GM18517 (cell line): ENCODE data around the gene SLC1A6.
"Not testable (repeated sequence)": the region's sequence is repeated elsewhere in the genome, so short reads cannot be mapped to it uniquely, and the experiment has no call there.

ENCODE experiments used
- ATAC-seq: cut with Tn5 transposase; IDR thresholded peaks from one replicate; pipeline ENCODE4 v1.9.1; 2021; ENCODE audit warnings: mild to moderate bottlenecking, moderate library complexity; ENCODE audit not compliant: unreplicated experiment

The SLC1A6 gene

DNA sequence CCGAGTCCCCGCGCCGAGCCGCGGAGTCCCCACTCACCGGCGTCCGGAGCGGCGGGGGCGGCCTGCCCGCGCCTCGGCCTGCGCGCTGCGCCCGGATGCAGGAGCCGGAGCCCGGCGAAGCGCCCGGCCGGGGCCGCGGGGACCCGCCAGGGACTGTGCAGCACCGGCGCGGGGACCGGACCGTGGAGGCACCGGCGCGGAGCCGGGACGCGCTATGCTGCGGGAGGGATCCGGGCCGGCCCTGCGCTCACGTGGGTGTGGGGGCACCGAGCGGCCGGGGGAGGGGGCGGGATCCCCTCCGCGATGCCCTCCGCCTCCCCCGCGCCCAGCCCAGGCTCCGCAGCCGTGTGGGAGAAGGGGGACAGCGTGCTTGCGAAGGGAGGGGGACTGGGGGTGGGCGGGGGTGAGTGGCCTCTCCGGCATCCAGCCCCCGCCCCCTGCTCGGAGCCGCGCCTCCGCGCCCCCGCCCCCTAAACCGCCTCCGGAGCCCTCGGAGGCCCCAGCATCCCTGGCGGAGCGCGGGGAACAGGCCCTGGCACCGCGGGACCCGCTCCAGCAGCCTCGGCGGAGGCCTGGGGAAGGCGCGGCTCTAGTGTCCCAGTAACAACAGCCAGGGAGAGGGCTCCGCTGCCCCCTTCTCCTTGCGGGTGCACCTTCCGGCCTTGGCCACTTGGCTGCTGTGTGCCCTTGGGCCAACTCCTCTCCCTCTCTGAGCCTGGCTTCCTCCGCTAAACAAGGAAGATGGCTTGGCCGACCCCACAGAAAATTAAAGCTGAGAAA is at the start of gene SLC1A6:
Gene SLC1A6 (minus strand): TSS at position 389 of the 780 bp plus-strand sequence. CDS start 6,954 bp downstream, outside the sequence.
- no peak for ATAC-seq

DNA sequence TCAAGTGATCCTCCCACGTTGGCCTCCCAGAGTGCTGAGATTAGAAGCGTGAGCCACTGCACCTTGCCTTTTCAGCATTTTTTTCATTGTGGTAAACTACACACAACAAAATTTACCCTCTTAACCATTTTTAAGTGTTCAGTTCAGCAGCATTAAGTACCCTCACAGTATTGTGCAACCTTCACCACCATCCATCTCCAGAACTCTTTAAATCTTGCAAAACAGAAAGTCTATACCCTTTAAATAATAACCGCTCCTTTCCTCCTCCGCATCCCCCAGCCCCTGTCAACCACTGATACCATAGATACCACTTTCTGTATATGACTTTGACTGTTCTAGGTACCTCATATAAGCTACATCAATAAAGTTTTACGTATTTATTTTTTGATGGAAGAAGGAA is 48.8 kb upstream of the SLC1A6 start:
- ATAC-seq: no peak

DNA sequence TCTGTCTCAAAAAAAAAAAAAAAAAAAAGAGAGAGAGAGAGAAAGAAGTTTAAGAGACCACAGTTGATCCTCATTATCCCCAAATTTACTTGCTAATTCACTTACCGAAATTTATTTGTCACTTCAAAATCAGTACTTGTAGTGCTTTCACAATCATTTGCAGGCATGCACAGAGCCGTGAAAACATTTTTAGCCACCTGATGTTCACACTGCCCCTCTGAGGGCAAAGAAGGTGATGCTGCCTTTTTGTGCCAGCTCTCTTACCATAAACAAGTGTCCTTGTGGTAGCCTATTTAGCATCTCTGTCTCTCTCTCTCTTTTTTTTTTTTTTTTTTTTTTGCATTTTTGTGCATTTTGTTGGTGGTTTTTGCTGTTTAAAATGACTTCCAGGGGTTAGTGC is 45.6 kb upstream of the SLC1A6 start:
- ATAC-seq: no peak

DNA sequence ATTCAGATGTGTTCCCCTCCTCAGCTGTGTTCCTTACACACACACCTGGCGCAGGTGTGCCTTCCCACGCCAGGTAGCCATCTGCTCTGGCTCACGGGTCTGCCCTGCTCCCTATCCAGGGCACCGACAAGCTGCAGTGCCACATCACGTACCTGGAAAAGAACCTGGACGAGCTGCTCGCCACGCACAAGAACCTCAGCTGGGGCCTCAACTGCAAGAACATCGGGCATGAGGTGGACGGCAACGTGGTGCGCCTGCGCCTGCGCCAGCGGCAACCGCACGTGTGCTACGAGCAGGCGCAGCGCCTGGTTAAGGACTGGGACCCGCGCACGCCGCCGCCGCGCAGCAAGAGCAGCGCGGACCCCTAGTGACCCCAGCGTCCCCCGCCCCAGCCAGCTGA is 43.1 kb upstream of the SLC1A6 start:
- no peak for ATAC-seq

DNA sequence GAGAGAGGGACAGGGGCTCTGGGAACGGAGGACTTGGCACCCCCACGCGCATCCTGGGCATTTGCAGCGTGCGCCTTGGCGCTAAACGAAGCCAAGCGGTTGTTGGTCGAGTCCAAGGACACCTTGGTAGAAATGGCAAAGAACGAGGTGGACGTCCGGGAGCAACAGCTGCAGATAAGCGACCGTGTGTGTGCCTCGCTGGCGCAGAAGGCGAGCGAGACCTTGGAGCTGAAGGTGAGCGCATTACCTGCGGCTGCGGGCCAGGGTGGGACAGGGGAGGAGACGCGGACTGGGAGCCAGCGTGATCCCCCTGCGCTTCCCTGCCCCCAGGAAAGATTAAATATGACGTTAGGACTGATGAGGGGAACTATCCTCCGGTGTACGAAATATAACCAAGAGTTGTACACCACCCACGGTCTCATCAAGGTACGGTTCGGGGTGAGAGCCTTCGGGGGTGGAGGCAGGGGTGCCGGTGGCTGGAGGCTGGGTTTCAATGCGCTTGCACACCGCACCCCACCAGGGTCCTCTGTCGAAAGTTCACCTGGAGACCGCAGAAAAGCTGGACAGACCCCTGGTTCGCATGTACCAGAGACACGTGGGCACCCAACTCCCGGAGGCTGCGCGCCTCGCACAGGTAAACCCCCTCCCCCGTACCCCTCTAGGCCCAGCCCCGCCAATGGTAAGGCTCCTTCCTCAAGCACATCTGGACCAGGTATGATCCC is 41.8 kb upstream of the SLC1A6 start:
- no peak for ATAC-seq

DNA sequence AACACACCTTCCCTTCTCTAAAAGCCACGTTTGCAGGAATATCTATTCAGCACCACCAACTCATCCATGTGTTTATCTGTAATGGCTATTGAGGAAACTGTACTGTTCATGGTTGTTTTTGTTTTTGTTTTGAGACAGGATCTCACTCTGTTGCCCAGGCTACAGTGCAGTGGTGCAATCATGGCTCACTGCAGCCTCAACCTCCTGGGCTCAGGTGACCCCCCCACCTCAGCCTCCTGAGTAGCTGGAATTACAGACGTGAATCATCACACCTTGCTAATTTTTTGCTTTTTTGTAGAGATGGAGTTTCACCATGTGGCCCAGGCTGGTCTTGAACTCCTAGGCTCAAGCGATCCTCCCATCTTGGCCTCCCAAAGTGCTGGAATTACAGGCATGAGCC is 39.2 kb upstream of the SLC1A6 start:
- not testable (repeated sequence) for ATAC-seq

DNA sequence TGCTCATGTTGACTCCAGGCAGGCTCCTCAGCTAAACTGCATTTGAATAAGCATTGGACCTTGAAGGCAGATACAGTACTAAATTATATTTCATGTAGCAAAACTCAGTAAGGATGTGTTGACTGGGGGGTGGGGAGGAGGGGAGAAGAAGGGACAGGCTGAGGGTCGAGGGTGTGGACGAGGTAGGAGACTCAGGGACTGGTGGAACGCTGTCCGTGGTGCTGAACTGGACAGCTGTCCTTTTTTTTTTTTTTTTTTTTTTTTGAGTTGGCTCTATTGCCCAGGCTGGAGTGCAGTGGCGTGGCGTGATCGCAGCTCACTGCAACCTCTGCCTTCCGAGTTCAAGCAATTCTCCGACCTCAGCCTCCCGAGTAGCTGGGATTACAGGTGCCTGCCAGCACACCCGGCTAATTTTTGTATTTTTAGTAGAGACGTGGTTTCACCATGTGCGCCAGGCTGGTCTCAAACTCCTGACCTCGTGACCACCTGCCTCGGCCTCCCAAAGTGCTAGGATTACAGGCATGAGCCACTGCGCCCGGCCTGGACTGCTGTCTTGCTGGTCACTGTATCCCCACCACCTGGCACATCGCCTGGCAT is 36.4 kb upstream of the SLC1A6 start:
- ATAC-seq: no peak

DNA sequence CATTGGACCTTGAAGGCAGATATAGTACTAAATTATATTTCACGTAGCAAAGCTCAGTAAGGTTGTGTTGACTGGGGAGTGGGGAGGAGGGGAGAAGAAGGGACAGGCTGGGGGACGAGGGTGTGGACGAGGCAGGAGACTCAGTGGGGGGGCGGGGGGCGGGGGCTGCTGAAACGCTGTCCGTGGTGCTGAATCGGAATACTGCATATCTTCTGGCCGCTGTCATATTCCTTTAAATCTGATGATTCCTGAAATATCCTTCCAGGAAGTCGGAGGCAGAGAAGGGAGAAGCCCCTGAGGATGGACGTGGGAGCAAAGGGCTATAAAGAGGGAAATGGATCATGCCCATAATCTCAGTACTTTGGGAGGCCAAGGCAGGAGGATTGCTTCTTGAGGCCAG is 34.9 kb upstream of the SLC1A6 start:
- ATAC-seq: no peak

DNA sequence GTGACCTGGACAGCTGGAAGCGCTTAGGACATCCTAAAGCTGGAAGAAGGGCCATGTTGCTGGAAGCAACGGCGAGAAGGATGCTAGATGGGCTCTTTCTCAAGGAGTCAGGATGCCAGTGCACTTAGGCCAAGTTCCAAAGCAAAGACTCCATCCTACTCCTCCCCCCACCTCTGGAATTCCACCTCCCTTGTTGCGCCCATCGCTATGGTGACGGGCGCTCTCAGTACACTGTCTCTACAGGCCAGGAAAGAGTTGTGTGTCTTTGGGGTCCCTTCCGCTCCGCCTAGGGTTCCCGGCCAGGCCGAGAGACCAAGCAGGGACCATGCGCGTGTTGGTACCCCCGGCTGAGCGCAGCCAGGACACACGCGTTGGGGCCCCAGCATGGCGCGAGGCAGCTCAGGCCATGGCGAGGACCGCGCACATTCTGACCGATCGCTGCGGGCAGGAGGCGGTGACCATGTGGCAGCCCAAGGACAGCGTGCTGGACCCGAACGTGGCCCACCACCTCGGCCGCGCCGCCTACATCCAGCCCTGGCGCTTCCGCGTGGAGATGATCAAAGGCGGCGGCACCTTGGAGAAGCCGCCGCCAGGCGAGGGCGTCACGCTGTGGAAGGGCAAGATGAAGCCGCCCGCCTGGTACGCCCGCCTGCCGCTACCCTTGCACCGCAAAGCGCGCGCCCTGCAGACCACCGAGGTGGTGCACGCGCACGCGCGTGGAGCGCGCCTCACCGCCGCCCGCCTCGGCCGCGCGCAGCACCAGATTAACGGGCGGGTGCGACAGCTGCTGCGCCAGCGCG is 31.0 kb upstream of the SLC1A6 start:
- no peak for ATAC-seq

DNA sequence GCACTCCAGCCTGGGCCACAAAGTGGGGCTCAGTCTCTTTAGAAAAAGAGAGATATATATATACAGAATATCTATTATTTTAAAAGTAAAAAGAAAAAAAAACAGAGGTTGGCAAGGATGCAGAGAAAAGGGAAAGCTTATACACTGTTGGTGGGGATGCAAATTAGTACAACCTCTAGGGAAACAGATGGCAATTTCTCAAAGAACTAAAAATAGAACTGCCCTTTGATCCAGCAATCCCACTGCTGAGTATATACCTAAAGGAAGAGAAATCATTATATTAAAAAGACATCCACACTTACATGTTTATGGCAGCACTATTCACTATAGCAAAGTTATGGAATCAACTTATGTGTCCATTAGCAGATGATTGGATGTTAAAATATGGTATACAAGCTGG is 28.6 kb upstream of the SLC1A6 start:
- ATAC-seq: no peak

DNA sequence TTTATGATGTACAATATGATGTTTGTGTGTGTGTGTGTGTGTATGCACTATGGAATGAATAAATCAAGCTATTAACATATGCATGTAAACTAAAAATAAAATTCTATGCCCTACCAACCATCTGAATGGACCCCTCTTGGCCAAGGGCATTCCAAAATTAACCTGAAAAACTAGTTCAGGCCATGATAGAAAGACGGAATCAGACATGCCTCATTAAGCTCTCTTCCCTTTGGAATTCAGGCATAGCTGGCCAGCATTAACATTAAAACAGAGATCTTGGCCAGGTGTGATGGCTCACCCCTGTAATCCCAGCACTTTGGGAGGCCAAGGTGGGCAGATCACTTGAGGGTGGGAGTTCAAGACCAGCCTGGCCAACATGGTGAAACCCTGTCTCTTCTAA is 18.3 kb upstream of the SLC1A6 start:
- ATAC-seq: no peak

DNA sequence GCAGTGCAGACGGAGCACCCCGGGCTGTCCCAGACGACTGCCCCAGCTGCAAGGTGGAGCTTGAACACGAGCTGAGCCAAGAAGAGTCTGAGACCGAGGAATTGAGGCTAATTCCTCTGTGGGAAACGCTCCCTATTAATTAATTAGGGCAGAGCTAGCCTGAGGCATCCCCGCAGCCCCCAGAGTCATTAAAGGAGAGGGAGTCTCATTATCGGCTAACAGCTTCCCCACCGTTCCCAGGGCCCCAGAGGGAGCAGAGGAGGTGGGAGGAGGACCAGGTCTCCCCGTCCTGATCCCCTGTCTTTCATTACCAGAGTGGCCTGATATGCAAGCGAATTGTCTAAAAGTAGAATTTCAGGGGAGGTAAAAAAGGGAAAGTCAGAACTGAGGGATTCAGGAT is 13.1 kb upstream of the SLC1A6 start:
- ATAC-seq: no peak

DNA sequence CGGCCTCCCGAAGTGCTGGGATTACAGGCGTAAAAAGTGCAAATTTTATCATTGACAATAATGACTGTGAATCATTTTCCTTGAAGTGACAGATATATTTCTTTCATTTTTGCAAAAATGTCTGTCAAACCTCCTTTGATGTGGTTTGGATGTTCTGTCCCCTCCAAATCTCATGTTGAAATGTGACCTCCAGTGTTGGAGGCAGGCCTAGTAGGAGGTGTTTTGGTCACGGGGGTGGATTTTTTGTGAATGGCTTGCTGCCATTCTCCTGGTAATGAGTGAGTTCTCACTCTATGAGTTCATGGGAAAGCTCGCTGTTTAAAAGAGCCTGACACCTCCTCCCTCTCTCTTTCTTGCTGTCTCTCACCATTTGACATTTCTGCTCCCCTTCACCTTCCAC is 5.5 kb upstream of the SLC1A6 start:
- no peak for ATAC-seq

DNA sequence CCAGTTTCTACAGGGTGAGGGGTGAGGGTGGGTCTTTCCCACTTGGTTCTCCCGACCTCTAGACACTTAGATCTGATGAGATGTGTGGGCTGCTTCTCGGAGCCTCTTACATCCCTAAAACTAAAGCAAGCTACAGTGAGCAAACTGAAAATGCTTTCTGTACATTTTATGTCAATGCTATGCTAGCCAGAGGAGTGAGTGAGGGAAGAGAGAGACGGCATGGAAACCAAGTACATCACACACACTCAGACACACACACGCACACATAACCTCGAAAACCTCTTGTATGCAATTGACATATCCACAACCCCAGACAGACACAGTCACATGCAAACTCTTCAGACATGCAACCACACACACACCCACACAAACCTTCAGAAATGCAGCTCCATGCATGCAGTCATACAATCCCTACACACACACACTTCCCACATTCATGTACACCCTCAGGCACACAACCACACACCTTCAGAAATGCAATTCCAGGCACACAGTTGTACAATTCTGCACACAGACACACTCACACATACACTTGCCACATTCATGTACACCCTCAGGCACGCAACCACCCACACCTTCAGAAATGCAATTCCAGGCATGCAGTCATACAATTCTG is 1.4 kb downstream of the SLC1A6 start:
- ATAC-seq: no peak

DNA sequence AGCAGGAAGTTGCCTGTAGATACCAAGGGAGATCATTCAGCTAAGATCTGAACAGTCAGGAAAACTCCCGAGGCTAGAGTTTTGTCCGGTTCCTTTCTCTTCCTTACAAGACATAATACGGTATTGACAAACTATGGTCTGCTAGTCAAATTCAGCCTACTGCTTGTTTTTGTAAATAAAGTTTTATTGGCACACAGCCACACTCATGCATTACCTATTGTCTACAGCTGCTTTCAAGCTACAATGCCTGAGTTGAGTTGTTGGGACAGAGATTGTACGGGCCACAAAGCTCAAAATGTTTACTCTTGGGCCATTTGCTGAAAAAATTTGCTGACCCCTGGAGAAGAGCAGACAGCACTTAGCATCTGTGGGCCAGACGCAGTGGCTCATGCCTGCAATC is 2.5 kb downstream of the SLC1A6 start:
- no peak for ATAC-seq

DNA sequence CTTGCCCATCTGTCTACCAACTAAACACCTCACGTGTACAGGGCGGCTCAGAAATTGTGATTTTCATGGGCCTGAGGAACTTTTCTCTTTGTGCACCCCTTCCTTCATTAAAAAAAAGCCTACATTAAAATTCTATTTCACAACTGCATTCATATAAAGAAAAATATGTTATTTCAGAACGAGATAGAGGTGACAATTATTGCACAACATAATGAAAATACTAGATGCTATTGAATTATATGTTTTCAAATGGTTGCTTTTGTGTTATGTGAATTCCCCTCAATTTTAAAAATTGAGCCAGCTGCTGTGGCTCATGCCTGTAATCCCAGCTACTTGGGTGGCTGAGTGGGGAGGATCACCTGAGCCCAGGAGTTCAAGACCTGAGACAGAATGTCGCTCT is 5.2 kb downstream of the SLC1A6 start:
- no peak for ATAC-seq

DNA sequence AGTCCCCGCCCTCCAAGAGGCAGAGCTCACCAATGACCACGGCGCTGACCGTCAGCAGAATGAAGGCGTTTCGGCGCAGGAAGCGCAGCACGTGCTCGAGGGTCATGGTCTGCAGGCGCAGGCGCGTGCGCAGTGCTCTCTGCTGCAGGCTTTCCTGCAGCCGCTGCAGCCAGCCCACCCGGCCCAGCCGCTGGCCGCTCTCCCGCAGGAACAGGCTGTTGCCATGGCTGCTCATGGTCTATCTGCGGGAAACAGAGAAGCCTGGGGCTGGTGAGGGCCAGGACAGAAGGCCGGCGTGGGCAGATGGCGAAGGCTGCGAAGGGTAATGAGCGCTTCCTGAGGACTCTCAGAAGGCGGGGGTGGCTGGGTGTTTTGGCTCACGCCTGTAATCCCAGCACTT is 7.0 kb downstream of the SLC1A6 start:
- ATAC-seq: no peak

DNA sequence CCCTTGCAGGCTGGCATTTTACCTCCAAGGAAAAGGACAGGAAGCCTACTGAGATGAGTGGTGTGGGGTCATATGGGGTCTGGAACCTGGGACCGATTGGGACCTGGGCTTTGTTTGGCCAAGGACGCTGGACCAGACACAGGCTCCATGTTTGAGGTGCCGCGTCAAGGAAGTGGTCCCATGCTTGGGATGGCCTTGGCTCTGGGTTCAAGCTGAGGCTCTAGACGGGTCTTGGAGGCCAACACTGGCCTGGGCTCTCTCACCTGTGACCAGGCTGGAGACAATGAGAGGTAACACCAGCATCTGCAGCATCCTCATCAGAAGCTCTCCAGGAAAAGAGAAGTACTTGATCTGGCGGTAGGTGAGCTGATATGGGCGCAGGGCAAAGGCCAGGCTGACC is 8.2 kb downstream of the SLC1A6 start:
- ATAC-seq: no peak

DNA sequence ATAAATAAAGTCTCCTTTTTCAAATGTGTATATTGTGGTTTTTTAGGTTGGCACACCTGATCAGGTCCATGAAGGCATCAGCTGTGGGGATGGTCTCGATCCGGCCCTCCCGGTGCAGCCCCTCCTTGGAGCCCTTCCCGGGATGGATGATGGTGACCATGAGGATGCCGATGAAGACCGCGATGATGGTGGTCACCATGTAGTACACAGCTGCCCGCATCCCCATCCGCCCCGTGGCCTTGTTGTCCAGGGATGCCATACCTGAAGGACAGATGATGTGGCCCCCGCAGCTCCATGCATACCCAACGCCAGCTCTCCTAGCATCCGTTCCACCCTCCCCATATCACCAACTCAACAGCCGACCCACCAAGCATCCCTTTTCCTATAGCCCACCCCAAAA is 11.4 kb downstream of the SLC1A6 start:
- ATAC-seq: no peak

DNA sequence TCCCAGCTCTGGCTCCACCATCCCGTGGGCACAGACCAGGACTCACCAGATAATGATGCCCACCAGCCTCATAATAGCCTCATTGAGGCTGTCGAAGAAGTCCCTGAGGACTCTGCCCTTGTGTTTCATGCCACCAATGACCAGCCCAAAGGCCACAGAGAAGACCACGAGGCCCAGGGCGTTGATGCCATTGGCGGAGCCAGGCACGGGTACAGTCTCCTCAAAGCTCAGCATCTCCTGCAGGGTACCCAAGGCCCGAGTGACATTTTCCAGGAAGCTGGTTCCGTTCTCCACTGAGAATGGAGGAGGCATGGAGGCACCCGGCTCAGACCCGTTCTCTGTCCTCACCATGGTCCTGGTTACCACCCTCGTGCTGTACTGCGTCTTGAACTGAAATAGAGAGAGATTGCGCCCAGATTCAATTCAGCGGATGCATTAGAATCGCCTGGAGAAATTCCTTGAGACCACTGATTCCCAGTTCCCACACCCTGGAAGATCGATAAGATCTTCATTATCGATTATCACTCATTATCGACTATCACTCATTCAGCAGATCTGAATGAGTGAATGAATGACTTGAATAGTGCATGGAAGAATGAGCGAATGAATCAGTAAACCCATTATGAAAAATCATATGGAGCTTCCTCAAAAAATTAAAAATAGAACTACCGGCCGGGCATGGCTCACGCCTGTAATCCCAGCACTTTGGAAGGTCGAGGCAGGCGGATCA is 17.5 kb downstream of the SLC1A6 start:
- ATAC-seq: no peak
